ENCODE results near the gene BATF.

DNA sequence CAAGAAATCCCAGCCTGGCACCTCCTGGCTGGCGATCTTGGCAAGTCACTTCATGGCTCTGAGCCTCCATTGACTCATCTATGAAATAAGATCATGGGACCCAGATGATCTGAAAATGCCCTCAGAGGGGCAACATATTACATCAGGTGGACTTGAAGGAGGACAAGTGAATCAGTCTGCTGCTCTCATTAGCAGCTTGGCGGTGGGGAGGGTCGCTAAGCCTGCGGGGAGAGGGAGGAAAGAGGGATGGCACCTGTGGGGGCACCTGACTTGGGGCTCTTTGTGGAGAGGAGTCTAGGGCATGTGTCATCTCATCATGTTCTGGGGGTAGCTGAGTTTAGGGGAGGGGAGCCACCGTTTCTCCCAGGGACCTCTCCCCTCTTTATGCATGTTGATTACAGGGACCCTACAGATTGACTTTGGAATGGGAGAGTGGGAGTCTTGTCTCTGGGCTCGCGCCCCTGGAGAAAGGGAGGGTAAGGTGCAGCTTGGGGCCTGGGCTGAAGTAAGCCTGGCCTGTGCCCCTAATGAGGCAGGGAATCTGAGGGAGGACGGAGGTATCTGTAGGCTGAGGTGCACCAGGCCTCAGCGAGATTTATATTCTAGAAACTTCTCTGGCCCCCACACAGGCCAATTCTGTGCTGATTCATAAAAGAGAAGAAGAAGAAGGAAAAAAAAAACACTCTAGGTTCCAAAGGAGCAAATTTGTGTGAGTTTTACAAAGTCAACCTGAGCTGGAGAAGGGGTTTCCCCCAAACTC is 29.3 kb upstream of the BATF start:
- TF ChIP-seq, protein P1, sequence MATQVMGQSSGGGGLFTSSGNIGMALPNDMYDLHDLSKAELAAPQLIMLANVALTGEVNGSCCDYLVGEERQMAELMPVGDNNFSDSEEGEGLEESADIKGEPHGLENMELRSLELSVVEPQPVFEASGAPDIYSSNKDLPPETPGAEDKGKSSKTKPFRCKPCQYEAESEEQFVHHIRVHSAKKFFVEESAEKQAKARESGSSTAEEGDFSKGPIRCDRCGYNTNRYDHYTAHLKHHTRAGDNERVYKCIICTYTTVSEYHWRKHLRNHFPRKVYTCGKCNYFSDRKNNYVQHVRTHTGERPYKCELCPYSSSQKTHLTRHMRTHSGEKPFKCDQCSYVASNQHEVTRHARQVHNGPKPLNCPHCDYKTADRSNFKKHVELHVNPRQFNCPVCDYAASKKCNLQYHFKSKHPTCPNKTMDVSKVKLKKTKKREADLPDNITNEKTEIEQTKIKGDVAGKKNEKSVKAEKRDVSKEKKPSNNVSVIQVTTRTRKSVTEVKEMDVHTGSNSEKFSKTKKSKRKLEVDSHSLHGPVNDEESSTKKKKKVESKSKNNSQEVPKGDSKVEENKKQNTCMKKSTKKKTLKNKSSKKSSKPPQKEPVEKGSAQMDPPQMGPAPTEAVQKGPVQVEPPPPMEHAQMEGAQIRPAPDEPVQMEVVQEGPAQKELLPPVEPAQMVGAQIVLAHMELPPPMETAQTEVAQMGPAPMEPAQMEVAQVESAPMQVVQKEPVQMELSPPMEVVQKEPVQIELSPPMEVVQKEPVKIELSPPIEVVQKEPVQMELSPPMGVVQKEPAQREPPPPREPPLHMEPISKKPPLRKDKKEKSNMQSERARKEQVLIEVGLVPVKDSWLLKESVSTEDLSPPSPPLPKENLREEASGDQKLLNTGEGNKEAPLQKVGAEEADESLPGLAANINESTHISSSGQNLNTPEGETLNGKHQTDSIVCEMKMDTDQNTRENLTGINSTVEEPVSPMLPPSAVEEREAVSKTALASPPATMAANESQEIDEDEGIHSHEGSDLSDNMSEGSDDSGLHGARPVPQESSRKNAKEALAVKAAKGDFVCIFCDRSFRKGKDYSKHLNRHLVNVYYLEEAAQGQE (IDR thresholded peaks at IDR 0.05; ENCODE audit: low read depth) = no peak
- TF ChIP-seq, protein P2, sequence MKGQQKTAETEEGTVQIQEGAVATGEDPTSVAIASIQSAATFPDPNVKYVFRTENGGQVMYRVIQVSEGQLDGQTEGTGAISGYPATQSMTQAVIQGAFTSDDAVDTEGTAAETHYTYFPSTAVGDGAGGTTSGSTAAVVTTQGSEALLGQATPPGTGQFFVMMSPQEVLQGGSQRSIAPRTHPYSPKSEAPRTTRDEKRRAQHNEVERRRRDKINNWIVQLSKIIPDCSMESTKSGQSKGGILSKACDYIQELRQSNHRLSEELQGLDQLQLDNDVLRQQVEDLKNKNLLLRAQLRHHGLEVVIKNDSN (IDR thresholded peaks at IDR 0.05) = no peak
- no peak for TF ChIP-seq FOXM1 (IDR thresholded peaks at IDR 0.05; ENCODE audit: borderline replicate concordance, low read depth)
- TF ChIP-seq RAD21 (IDR thresholded peaks at IDR 0.05; ENCODE audit: low read depth) = no peak
- no peak for TF ChIP-seq YY1 (IDR thresholded peaks at IDR 0.05; ENCODE audit: low read depth)

All from Ishikawa (cell line).